ENCODE measurements around the gene ARHGAP15. TPM values are rescaled to one million over a fixed set of nuclear protein-coding genes. Genes with fewer than 3 reads are reported as not detected.

Gene ARHGAP15
- polyA plus RNA-seq, 2 of the 4 experiments (the other 2 are of a cell fraction) = 0.34 TPM; not detected in 1

DNA sequence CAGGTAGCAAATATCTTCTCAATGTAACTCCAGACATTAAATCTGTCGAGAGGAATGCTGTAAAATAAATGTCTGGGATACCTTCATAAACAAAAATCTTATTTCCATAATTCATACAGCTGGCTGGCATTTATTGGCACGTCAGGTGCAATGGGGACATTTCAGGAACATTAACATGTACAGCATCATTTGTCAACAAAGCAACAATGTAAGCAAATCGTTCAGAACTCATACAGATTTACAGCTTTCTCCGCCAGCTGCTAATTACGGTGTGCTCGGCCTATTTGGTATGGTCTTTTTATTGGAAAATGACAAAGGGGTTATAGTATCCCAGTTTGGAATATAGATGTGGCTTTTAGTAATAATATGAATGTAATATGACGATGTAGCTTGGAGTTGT, 464.9 kb downstream of the ARHGAP15 start:
- POLR2A ChIA-PET = no interaction called here

DNA sequence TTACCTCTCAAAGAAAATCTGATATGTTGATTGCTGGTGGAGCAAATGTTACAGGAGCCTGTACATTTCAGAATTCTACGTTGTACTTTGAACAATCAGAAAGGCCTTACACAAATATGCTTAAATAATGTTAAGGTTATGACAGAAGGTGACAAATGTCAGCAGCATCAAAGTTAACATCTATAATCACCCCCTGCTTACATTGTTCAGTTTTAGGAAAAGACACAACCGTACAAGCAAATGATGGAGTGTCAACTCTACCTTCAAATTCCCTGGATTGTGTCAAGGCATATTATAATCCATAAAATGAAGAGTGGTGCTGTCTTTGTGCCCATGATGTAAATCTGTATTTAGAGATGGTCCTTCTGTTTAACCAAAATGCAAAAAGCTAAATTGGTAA, 465.5 kb downstream of the ARHGAP15 start:
- ATAC-seq (no peak), DNase-seq (ENCODE audit: low read depth in 1 of 2, low spot score in 1 of 2) (no peak), FAIRE-seq (no peak)
- H3K27ac ChIP-seq = no peak overlapping the region
- ChIA-PET POLR2A (no interaction called here), CTCF (no interaction called here)
- no peak overlapping the region for H3K4me2 ChIP-seq
- TF ChIP-seq KDM5A (IDR thresholded peaks at IDR 0.05) (no peak), FOSL2 (IDR thresholded peaks at IDR 0.05) (no peak), FOSL2 (CRISPR knock-in tag; IDR thresholded peaks at IDR 0.05) (no peak), KDM1A (IDR thresholded peaks at IDR 0.05; ENCODE audit: low read depth) (no peak), HOXA7 (CRISPR knock-in tag; IDR thresholded peaks at IDR 0.05) (no peak), PHF8 (IDR thresholded peaks at IDR 0.05; ENCODE audit: borderline replicate concordance, low read depth) (no peak), RFX5 (IDR thresholded peaks at IDR 0.05) (no peak), TFCP2L1 (CRISPR knock-in tag; IDR thresholded peaks at IDR 0.05) (no peak), ESRRA (IDR thresholded peaks at IDR 0.05; ENCODE audit: borderline replicate concordance, low read length) (no peak), MAZ (IDR thresholded peaks at IDR 0.05; ENCODE audit: borderline replicate concordance, low read depth, low read length) (no peak), EHMT2 (IDR thresholded peaks at IDR 0.05; ENCODE audit: low read depth) (no peak), SREBF2 (IDR thresholded peaks at IDR 0.05) (no peak), NFE2L2 (conservative IDR thresholded peaks at IDR 0.05; ENCODE audit: low read length) (no peak)
- TF ChIP-seq, protein P1, sequence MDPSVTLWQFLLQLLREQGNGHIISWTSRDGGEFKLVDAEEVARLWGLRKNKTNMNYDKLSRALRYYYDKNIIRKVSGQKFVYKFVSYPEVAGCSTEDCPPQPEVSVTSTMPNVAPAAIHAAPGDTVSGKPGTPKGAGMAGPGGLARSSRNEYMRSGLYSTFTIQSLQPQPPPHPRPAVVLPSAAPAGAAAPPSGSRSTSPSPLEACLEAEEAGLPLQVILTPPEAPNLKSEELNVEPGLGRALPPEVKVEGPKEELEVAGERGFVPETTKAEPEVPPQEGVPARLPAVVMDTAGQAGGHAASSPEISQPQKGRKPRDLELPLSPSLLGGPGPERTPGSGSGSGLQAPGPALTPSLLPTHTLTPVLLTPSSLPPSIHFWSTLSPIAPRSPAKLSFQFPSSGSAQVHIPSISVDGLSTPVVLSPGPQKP (IDR thresholded peaks at IDR 0.05; ENCODE audit: low read depth, low read length) = no peak
- TF ChIP-seq, protein P2, sequence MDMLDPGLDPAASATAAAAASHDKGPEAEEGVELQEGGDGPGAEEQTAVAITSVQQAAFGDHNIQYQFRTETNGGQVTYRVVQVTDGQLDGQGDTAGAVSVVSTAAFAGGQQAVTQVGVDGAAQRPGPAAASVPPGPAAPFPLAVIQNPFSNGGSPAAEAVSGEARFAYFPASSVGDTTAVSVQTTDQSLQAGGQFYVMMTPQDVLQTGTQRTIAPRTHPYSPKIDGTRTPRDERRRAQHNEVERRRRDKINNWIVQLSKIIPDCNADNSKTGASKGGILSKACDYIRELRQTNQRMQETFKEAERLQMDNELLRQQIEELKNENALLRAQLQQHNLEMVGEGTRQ (IDR thresholded peaks at IDR 0.05) = no peak
- TF ChIP-seq, protein P3, sequence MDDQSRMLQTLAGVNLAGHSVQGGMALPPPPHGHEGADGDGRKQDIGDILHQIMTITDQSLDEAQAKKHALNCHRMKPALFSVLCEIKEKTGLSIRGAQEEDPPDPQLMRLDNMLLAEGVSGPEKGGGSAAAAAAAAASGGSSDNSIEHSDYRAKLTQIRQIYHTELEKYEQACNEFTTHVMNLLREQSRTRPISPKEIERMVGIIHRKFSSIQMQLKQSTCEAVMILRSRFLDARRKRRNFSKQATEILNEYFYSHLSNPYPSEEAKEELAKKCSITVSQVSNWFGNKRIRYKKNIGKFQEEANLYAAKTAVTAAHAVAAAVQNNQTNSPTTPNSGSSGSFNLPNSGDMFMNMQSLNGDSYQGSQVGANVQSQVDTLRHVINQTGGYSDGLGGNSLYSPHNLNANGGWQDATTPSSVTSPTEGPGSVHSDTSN (IDR thresholded peaks at IDR 0.05) = no peak
- TF ChIP-seq, protein P4, sequence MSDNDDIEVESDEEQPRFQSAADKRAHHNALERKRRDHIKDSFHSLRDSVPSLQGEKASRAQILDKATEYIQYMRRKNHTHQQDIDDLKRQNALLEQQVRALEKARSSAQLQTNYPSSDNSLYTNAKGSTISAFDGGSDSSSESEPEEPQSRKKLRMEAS (IDR thresholded peaks at IDR 0.05) = no peak
- no peak overlapping the region for H3K4me3 ChIP-seq
- 16% methylated on average over 2 of the region's 2 CpGs for WGBS (ENCODE audit: missing lambda C conversion rate)
- H3K4me1 ChIP-seq = no peaks in the 10 kb centered on the region
- H3K9me3 ChIP-seq = no peaks in the 10 kb centered on the region

More for the DNA sequence above, 464.9 kb downstream of the ARHGAP15 start:
- DNase-seq (ENCODE audit: low read depth in 1 of 2, low spot score in 1 of 2) = no peak
- Histone ChIP-seq H3K4me2 (no peak overlapping the region), H3K9me3 (no peaks in the 10 kb centered on the region), H3K4me1 (no peaks in the 10 kb centered on the region), H3K4me3 (no peak overlapping the region), H3K27ac (no peak overlapping the region)
- FAIRE-seq = no peak
- CTCF ChIA-PET = no interaction called here
- no peak for ATAC-seq
- TF ChIP-seq, protein P3 (IDR thresholded peaks at IDR 0.05) = no peak
- TF ChIP-seq, protein P5, sequence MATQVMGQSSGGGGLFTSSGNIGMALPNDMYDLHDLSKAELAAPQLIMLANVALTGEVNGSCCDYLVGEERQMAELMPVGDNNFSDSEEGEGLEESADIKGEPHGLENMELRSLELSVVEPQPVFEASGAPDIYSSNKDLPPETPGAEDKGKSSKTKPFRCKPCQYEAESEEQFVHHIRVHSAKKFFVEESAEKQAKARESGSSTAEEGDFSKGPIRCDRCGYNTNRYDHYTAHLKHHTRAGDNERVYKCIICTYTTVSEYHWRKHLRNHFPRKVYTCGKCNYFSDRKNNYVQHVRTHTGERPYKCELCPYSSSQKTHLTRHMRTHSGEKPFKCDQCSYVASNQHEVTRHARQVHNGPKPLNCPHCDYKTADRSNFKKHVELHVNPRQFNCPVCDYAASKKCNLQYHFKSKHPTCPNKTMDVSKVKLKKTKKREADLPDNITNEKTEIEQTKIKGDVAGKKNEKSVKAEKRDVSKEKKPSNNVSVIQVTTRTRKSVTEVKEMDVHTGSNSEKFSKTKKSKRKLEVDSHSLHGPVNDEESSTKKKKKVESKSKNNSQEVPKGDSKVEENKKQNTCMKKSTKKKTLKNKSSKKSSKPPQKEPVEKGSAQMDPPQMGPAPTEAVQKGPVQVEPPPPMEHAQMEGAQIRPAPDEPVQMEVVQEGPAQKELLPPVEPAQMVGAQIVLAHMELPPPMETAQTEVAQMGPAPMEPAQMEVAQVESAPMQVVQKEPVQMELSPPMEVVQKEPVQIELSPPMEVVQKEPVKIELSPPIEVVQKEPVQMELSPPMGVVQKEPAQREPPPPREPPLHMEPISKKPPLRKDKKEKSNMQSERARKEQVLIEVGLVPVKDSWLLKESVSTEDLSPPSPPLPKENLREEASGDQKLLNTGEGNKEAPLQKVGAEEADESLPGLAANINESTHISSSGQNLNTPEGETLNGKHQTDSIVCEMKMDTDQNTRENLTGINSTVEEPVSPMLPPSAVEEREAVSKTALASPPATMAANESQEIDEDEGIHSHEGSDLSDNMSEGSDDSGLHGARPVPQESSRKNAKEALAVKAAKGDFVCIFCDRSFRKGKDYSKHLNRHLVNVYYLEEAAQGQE (IDR thresholded peaks at IDR 0.05) = no peak
- TF ChIP-seq GATA3 (IDR thresholded peaks at IDR 0.05; ENCODE audit: borderline replicate concordance) = no peak
- TF ChIP-seq HOXB13 (CRISPR knock-in tag; IDR thresholded peaks at IDR 0.05; ENCODE audit: low read depth) = no peak
- TF ChIP-seq FOSL2 (IDR thresholded peaks at IDR 0.05) = no peak
- TF ChIP-seq FOSL2 (CRISPR knock-in tag; IDR thresholded peaks at IDR 0.05) = no peak
- TF ChIP-seq KDM5A (IDR thresholded peaks at IDR 0.05) = no peak
- TF ChIP-seq, protein P6, sequence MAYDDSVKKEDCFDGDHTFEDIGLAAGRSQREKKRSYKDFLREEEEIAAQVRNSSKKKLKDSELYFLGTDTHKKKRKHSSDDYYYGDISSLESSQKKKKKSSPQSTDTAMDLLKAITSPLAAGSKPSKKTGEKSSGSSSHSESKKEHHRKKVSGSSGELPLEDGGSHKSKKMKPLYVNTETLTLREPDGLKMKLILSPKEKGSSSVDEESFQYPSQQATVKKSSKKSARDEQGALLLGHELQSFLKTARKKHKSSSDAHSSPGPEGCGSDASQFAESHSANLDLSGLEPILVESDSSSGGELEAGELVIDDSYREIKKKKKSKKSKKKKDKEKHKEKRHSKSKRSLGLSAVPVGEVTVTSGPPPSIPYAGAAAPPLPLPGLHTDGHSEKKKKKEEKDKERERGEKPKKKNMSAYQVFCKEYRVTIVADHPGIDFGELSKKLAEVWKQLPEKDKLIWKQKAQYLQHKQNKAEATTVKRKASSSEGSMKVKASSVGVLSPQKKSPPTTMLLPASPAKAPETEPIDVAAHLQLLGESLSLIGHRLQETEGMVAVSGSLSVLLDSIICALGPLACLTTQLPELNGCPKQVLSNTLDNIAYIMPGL (CRISPR knock-in tag; IDR thresholded peaks at IDR 0.05; ENCODE audit: borderline replicate concordance) = no peak
- TF ChIP-seq, protein P7, sequence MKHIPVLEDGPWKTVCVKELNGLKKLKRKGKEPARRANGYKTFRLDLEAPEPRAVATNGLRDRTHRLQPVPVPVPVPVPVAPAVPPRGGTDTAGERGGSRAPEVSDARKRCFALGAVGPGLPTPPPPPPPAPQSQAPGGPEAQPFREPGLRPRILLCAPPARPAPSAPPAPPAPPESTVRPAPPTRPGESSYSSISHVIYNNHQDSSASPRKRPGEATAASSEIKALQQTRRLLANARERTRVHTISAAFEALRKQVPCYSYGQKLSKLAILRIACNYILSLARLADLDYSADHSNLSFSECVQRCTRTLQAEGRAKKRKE (CRISPR knock-in tag; IDR thresholded peaks at IDR 0.05; ENCODE audit: low read depth) = no peak
- no peak for TF ChIP-seq TFCP2L1 (CRISPR knock-in tag; IDR thresholded peaks at IDR 0.05)
- no peak for TF ChIP-seq NPAS2 (CRISPR knock-in tag; IDR thresholded peaks at IDR 0.05; ENCODE audit: borderline replicate concordance)
- no peak for TF ChIP-seq RCOR1 (IDR thresholded peaks at IDR 0.05; ENCODE audit: low read depth, low read length)
- TF ChIP-seq CHD4 (IDR thresholded peaks at IDR 0.05; ENCODE audit: borderline replicate concordance) = no peak
- no peak for TF ChIP-seq CBX8 (IDR thresholded peaks at IDR 0.05)
- 34% methylated on average over 7 of the region's 7 CpGs for WGBS (ENCODE audit: missing lambda C conversion rate)

Measured in A549 (cell line).